Kidney glomerular epithelial cell (primary cell): ENCODE results near the gene EPHB1.

Source experiments
- DNase-seq: peaks from one replicate; lab custom pipeline; 2025; lab: John Stamatoyannopoulos, UW

EPHB1 gene

GRCh38 chr3:134850761-134851160 lies 55.7 kb downstream of the EPHB1 start:
- no peak for DNase-seq

GRCh38 chr3:134852132-134852531 lies 57.1 kb downstream of the EPHB1 start:
- DNase-seq, result no peak

- no peak for DNase-seq
Measured at GRCh38 chr3:134852893-134853351, 57.9 kb downstream of the EPHB1 start.

- no peak for DNase-seq
Measured at GRCh38 chr3:134854254-134854653, 59.2 kb downstream of the EPHB1 start.

- DNase-seq, result no peak
Measured at GRCh38 chr3:134857356-134857755, 62.3 kb downstream of the EPHB1 start.

- DNase-seq, result no peak
Measured at GRCh38 chr3:134857776-134858362, 62.8 kb downstream of the EPHB1 start.

GRCh38 chr3:134858441-134859035 lies 63.5 kb downstream of the EPHB1 start:
- no peak for DNase-seq

- DNase-seq, result no peak
Measured at GRCh38 chr3:134859341-134859740, 64.3 kb downstream of the EPHB1 start.

- no peak for DNase-seq
Measured at GRCh38 chr3:134860141-134860540, 65.1 kb downstream of the EPHB1 start.

GRCh38 chr3:134863915-134864314 lies 68.9 kb downstream of the EPHB1 start:
- no peak for DNase-seq

GRCh38 chr3:134864636-134865035 lies 69.6 kb downstream of the EPHB1 start:
- DNase-seq, result no peak

- no peak for DNase-seq
Measured at GRCh38 chr3:134867277-134867676, 72.2 kb downstream of the EPHB1 start.

- DNase-seq, result peak; percentile 5
Measured at GRCh38 chr3:134869153-134869726, 74.2 kb downstream of the EPHB1 start.

- DNase-seq, result no peak
Measured at GRCh38 chr3:134871818-134872217, 76.8 kb downstream of the EPHB1 start.

GRCh38 chr3:134872440-134873388 lies 77.7 kb downstream of the EPHB1 start:
- DNase-seq, result no peak

- DNase-seq, result no peak
Measured at GRCh38 chr3:134873789-134874188, 78.7 kb downstream of the EPHB1 start.

GRCh38 chr3:134874737-134875413 lies 79.8 kb downstream of the EPHB1 start:
- no peak for DNase-seq

GRCh38 chr3:134876836-134877235 lies 81.8 kb downstream of the EPHB1 start:
- DNase-seq, result no peak

GRCh38 chr3:134877788-134878187 lies 82.7 kb downstream of the EPHB1 start:
- DNase-seq, result no peak

GRCh38 chr3:134879990-134880389 lies 84.9 kb downstream of the EPHB1 start:
- DNase-seq, result no peak

- DNase-seq, result no peak
Measured at GRCh38 chr3:134880431-134880830, 85.4 kb downstream of the EPHB1 start.

GRCh38 chr3:134881305-134881704 lies 86.2 kb downstream of the EPHB1 start:
- DNase-seq, result no peak
